Rectal smooth muscle tissue (tissue), 1 donor: ENCODE data around the gene USP24.

ENCODE experiments used
- H3K27ac ChIP-seq: one replicate; pipeline ENCODE4 v1.7.0; 2013; ENCODE audit warnings: low read depth, low read length, inconsistent platforms
- H3K27me3 ChIP-seq: one replicate; pipeline ENCODE4 v1.7.0; 2013; ENCODE audit warnings: low read length; ENCODE audit not compliant: control insufficient read depth, insufficient read depth
- H3K36me3 ChIP-seq: one replicate; pipeline ENCODE4 v1.7.0; 2013; ENCODE audit warnings: low read length; ENCODE audit not compliant: control insufficient read depth, insufficient read depth
- H3K4me1 ChIP-seq: one replicate; pipeline ENCODE4 v1.7.0; 2013; ENCODE audit warnings: low read length; ENCODE audit not compliant: control insufficient read depth, insufficient read depth
- H3K4me3 ChIP-seq: one replicate; pipeline ENCODE4 v1.7.0; 2013; ENCODE audit warnings: low read length
- H3K9ac ChIP-seq: one replicate; pipeline ENCODE4 v1.7.0; 2013; ENCODE audit warnings: low read length

Gene USP24

GRCh38 chr1:55167224-55167871, 47.8 kb downstream of the USP24 start:
- H3K27ac ChIP-seq = no peak overlapping the region
- H3K4me3 ChIP-seq = no peak overlapping the region
- no peaks in the 10 kb centered on the region for H3K4me1 ChIP-seq
- no peaks in the 10 kb centered on the region for H3K27me3 ChIP-seq
- H3K9ac ChIP-seq = no peak overlapping the region
- peaks cover 4% of the 10 kb centered on the region for H3K36me3 ChIP-seq

- Histone ChIP-seq H3K9ac (no peak overlapping the region), H3K36me3 (peaks cover 2% of the 10 kb centered on the region), H3K4me1 (no peaks in the 10 kb centered on the region), H3K27me3 (no peaks in the 10 kb centered on the region), H3K4me3 (no peak overlapping the region), H3K27ac (no peak overlapping the region)
Measured at GRCh38 chr1:55164906-55165305, 50.3 kb downstream of the USP24 start.

- H3K4me1 ChIP-seq = no peaks in the 10 kb centered on the region
- no peak overlapping the region for H3K9ac ChIP-seq
- H3K27me3 ChIP-seq = no peaks in the 10 kb centered on the region
- H3K36me3 ChIP-seq = peaks cover 9% of the 10 kb centered on the region
- H3K4me3 ChIP-seq = no peak overlapping the region
- H3K27ac ChIP-seq = no peak overlapping the region
Measured at GRCh38 chr1:55159571-55159970, 55.6 kb downstream of the USP24 start.

- Histone ChIP-seq H3K9ac (no peak overlapping the region), H3K4me1 (no peaks in the 10 kb centered on the region), H3K27ac (no peak overlapping the region), H3K4me3 (no peak overlapping the region), H3K36me3 (peaks cover 10% of the 10 kb centered on the region), H3K27me3 (no peaks in the 10 kb centered on the region)
Measured at GRCh38 chr1:55156608-55157007, 58.6 kb downstream of the USP24 start.

- H3K4me3 ChIP-seq = no peak overlapping the region
- H3K4me1 ChIP-seq = no peaks in the 10 kb centered on the region
- no peak overlapping the region for H3K27ac ChIP-seq
- H3K9ac ChIP-seq = no peak overlapping the region
- H3K27me3 ChIP-seq = no peaks in the 10 kb centered on the region
- peaks cover 9% of the 10 kb centered on the region for H3K36me3 ChIP-seq
Measured at GRCh38 chr1:55156093-55156492, 59.1 kb downstream of the USP24 start.

- Histone ChIP-seq H3K4me1 (no peaks in the 10 kb centered on the region), H3K4me3 (no peak overlapping the region), H3K27ac (no peak overlapping the region), H3K36me3 (peaks cover 9% of the 10 kb centered on the region), H3K27me3 (no peaks in the 10 kb centered on the region), H3K9ac (no peak overlapping the region)
Measured at GRCh38 chr1:55155522-55155921, 59.6 kb downstream of the USP24 start.

- Histone ChIP-seq H3K36me3 (peaks cover 9% of the 10 kb centered on the region), H3K9ac (no peak overlapping the region), H3K27me3 (no peaks in the 10 kb centered on the region), H3K27ac (no peak overlapping the region), H3K4me3 (no peak overlapping the region), H3K4me1 (no peaks in the 10 kb centered on the region)
Measured at GRCh38 chr1:55154616-55155015, 60.5 kb downstream of the USP24 start.

- Histone ChIP-seq H3K27me3 (no peaks in the 10 kb centered on the region), H3K4me3 (no peak overlapping the region), H3K4me1 (no peaks in the 10 kb centered on the region), H3K36me3 (peaks cover 5% of the 10 kb centered on the region), H3K9ac (no peak overlapping the region), H3K27ac (no peak overlapping the region)
Measured at GRCh38 chr1:55153031-55153430, 62.1 kb downstream of the USP24 start.

GRCh38 chr1:55150880-55151588, 64.1 kb downstream of the USP24 start:
- H3K27me3 ChIP-seq = no peaks in the 10 kb centered on the region
- no peak overlapping the region for H3K9ac ChIP-seq
- no peak overlapping the region for H3K27ac ChIP-seq
- peaks cover 5% of the 10 kb centered on the region for H3K36me3 ChIP-seq
- no peak overlapping the region for H3K4me3 ChIP-seq
- H3K4me1 ChIP-seq = no peaks in the 10 kb centered on the region

GRCh38 chr1:55148676-55149075, 66.5 kb downstream of the USP24 start:
- Histone ChIP-seq H3K4me1 (no peaks in the 10 kb centered on the region), H3K9ac (no peak overlapping the region), H3K27ac (no peak overlapping the region), H3K27me3 (no peaks in the 10 kb centered on the region), H3K36me3 (peaks cover 2% of the 10 kb centered on the region), H3K4me3 (no peak overlapping the region)

GRCh38 chr1:55147524-55147923, 67.6 kb downstream of the USP24 start:
- H3K4me3 ChIP-seq = no peak overlapping the region
- peaks cover 8% of the 10 kb centered on the region for H3K36me3 ChIP-seq
- no peak overlapping the region for H3K27ac ChIP-seq

GRCh38 chr1:55146781-55147180, 68.4 kb downstream of the USP24 start:
- no peak overlapping the region for H3K9ac ChIP-seq
- H3K27ac ChIP-seq = no peak overlapping the region
- no peaks in the 10 kb centered on the region for H3K27me3 ChIP-seq
- H3K4me1 ChIP-seq = no peaks in the 10 kb centered on the region
- no peak overlapping the region for H3K4me3 ChIP-seq
- H3K36me3 ChIP-seq = peaks cover 12% of the 10 kb centered on the region

More at GRCh38 chr1:55147524-55147923, 67.6 kb downstream of the USP24 start:
- no peak overlapping the region for H3K9ac ChIP-seq
- H3K4me1 ChIP-seq = no peaks in the 10 kb centered on the region
- no peaks in the 10 kb centered on the region for H3K27me3 ChIP-seq

GRCh38 chr1:55144886-55145285, 70.3 kb downstream of the USP24 start:
- H3K27me3 ChIP-seq = no peaks in the 10 kb centered on the region
- no peak overlapping the region for H3K9ac ChIP-seq
- no peaks in the 10 kb centered on the region for H3K4me1 ChIP-seq
- no peak overlapping the region for H3K27ac ChIP-seq
- peaks cover 17% of the 10 kb centered on the region for H3K36me3 ChIP-seq
- no peak overlapping the region for H3K4me3 ChIP-seq
